HG03280 (cell line): ENCODE data around the gene NFKBIL1.
"Not testable (repeated sequence)": the region's sequence is repeated elsewhere in the genome, so short reads cannot be mapped to it uniquely, and the experiment has no call there.

Experiments used
- ATAC-seq: cut with Tn5 transposase; IDR thresholded peaks from one replicate; pipeline ENCODE4 v1.9.1; 2021; ENCODE audit warnings: mild to moderate bottlenecking, moderate library complexity; ENCODE audit not compliant: unreplicated experiment

NFKBIL1 gene, protein sequence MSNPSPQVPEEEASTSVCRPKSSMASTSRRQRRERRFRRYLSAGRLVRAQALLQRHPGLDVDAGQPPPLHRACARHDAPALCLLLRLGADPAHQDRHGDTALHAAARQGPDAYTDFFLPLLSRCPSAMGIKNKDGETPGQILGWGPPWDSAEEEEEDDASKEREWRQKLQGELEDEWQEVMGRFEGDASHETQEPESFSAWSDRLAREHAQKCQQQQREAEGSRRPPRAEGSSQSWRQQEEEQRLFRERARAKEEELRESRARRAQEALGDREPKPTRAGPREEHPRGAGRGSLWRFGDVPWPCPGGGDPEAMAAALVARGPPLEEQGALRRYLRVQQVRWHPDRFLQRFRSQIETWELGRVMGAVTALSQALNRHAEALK

DNA sequence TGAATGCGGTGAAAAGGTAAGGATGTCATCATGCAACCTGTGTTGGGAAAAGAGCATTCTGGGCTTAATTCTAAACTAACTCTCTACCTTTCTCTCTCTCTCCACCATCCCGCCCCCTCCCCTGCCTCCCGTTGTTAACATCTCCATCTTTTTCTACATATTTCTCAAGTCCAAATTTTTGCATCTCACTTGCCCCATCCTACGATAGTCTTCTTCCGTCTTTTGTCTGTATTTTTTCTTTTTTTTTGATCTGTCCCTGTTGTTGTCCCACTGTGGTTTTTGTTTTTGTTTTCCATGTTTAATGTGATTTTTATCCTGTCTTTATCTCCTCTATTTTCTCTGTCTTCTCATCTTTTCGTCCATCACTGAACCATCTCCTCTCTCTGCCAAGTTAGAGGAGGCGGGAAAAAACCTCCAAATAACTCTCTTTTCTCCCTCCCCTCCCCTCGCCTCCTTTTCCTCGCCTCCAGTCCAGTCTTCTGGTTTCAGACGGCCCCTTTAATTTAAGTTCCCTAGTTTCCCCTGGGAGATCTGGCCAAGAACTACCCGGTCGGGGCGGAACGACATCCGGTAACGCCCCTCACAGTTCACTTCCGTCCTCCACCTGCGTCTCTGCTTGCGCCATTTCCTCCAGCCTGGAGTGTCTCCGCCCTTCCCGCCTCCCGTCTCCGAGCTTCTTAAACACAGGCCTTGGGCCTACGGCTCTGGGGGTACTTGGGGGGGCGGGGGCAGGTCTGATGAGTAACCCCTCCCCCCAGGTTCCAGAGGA, at the start of gene NFKBIL1:
TSS of gene NFKBIL1 (plus strand) at position 651 of the 769 bp plus-strand sequence. CDS start at position 738, 87 bp downstream.
- peak; percentile 63 for ATAC-seq

DNA sequence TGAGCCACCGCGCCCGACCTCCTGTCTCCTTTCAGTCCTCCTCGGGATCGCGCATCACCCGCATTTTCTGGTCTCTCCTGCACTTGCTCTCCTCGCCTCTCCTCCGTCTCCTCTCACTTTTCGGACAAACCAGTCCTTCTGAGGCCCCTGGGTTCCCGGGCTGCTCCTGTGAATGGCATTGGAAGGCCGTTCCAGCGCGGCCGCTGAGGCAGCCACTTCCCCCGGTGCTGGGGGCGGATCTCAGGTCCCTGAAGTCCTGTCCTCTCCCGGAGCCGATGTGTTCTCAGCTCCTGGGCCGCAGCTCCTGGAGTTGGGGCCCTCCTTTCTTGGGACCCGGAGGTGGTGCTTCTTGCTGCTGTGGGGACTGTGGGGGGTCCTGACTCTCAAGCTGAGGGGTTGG, 48.7 kb upstream of the NFKBIL1 start:
- no peak for ATAC-seq

- not testable (repeated sequence) for ATAC-seq
Measured at GRCh38 chr6:31499648-31500047, 47.8 kb upstream of the NFKBIL1 start.

- no peak for ATAC-seq
Measured at GRCh38 chr6:31502586-31502985, 44.8 kb upstream of the NFKBIL1 start.

DNA sequence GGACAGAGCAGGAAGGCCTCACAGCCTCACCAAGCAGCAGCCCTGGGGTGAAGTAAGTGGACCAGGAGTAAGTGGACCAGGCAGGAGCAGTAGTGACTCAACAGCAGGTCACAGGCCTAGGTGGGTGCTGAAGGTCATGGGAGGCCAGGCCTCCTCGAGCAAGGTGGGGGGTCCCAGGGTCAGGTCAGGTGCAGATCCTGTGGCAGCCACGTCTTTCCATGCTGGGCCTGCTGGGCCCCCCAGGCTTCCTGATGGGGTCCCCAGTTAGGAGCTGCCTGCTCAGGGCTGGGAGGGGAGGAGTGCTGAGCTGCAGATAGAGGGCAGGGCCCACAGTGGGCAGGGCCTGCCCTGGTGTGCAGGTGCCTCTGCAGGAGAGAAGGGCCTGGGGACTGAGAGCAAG, 38.4 kb upstream of the NFKBIL1 start:
- not testable (repeated sequence) for ATAC-seq

DNA sequence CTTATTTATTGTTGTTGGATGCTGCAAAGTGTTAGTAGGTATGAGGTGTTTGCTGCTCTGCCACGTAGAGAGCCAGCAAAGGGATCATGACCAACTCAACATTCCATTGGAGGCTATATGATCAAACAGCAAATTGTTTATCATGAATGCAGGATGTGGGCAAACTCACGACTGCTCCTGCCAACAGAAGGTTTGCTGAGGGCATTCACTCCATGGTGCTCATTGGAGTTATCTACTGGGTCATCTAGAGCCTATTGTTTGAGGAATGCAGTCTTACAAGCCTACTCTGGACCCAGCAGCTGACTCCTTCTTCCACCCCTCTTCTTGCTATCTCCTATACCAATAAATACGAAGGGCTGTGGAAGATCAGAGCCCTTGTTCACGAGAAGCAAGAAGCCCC, 37.4 kb upstream of the NFKBIL1 start:
- no peak for ATAC-seq

DNA sequence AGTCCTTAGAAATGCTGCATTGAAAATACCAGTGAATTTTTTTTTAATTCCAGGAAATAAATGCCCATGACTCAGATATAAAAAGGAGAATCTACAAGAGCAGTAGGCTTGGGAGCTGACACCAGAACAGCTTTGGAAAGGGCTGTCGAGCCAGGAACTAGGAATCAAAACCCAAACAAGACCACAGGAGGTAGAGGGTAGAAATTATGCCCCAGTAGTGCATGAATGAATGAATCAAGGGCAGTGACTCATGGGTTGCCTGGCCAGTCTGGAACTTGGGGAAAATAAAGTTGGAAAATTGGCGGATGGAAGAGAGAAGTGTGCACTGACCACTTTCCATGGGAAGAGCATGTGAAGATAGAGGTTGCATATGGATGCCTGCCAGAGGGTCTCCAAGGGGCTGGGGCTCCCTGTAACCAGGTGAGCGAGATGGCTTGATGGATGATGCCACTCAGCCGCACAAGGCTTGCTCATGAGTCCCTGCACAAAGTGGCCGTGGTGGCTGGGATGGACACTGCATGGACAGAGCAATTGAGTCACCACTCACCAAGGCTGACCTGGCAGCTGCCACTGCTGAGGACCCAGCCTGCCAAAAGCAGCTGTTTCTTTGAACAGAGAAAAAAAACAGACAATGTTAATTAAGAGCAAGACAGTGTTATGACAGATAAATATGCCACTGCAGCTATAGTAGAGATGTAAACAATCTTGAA, 33.8 kb upstream of the NFKBIL1 start:
- no peak for ATAC-seq

- no peak for ATAC-seq
Measured at GRCh38 chr6:31521835-31522234, 25.6 kb upstream of the NFKBIL1 start.

DNA sequence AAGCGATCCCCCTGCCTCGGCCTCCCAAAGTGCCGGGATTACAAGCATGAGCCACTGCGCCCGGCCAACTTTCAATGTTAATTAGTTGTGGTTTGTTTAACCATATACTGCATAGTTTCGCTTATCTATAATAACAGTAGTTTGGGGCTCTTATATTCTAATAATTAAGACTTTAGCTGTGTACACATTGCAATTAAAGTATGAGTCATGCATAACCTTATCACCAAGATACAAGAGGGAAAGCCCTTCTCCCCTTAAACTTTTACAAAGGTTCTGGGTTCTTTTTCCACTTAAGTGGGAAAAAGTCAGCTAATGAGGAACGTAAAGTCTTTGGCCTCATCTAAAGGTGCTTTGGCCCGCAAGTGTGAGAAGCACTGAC, 21.9 kb upstream of the NFKBIL1 start:
- ATAC-seq = no peak

GRCh38 chr6:31525932-31526591, 21.3 kb upstream of the NFKBIL1 start:
- no peak for ATAC-seq

DNA sequence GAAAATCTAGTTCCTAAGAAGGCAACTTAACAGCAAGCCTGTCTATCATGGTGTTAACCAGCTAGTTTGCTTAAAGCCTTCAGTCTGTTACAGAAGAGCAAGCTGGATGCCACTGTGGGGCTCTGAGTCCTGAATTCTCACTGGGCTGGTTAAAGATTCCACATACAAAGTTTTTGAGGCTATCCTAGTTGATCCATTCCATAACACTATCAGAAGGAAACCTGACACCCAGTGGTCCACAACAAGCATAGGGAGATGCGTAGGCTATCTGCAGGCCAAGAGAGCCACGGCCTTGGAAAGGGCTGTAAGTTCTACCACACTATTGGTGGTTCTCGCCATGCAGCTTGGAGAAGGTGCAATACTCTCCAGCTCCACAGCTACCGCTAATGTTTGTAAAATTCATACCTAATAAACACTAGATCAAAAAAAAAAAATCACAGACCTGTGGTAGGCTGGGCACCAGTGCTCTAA, 19.1 kb upstream of the NFKBIL1 start:
- no peak for ATAC-seq

GRCh38 chr6:31528821-31529328, 18.5 kb upstream of the NFKBIL1 start, which contains the start of gene MCCD1:
MCCD1 (plus strand) TSS chr6:31528962; CDS start chr6:31529015, 53 bp downstream.
- ATAC-seq = no peak

DNA sequence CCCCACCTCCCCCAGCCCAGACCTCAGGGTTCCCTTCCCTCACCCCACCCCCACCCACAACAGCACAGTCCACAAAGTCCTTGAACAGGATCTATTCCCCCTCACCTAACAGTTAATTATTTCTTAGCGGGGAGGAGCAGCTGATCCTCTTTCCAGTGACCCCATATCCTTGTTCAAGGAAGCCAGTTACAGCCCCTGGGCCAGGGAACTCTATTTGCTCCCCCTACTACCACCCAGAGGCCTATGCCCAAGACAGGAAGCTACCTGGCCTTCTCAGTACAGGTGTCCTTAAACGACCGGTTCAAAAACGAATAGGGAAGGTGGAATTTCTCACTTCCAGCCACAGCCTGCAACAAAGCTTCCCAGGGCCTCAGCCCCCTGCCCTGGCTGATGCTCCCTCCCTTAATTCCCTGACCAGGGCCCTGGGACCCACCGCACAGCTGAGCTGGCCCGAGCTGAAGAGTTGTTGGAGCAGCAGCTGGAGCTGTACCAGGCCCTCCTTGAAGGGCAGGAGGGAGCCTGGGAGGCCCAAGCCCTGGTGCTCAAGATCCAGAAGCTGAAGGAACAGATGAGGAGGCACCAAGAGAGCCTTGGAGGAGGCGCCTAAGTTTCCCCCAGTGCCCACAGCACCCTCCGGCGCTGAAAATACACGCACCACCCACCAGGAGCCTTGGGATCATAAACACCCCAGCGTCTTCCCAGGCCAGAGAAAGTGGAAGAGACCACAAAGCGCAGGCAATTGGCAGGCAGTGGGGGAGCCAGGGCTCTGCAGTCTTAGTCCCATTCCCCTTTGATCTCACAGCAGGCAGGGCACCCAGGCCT, 17.9 kb upstream of the NFKBIL1 start:
- ATAC-seq = no peak

GRCh38 chr6:31530659-31531058, 16.7 kb upstream of the NFKBIL1 start:
- ATAC-seq = no peak

- no peak for ATAC-seq
Measured at GRCh38 chr6:31531162-31531561, 16.2 kb upstream of the NFKBIL1 start.

DNA sequence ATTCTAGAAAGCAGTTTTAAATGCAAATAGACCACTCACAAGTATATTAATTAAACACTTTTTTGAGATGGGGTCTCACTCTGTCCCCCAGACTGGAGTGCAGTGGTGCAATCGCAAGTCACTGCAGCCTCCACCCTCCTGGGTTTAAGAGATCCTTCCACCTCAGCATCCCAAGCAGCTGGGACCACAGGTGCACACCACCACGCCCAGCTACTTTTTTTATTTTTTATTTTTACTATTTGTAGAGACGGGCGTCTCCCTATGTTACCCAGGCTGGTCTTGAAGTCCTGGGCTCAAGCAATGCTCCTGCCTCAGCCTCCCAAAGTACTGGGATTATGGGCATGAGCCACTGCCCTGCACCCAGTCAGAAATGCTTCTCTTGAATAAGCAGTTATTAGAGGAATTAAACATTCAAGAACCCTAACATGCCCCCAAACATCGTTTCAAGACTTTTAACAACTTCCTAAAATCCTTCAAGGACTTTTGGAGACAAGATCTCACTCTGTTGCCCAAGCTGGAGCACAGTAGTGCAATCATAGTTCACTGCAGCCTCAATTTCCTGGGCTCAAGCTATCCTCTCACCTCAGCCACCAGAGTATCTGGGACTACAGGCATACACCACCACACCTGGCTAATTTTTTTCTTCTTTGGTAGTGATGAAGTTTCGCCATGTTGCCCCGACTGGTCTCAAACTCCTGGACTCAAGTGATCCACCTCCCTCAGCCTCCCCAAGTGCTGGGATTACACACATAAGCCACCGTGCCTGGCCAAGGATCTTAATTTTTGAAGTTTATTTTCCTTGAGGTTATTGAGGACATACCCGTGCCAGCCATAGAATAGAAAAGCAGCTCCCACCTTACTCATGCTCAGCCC, 15.4 kb upstream of the NFKBIL1 start:
- no peak for ATAC-seq

DNA sequence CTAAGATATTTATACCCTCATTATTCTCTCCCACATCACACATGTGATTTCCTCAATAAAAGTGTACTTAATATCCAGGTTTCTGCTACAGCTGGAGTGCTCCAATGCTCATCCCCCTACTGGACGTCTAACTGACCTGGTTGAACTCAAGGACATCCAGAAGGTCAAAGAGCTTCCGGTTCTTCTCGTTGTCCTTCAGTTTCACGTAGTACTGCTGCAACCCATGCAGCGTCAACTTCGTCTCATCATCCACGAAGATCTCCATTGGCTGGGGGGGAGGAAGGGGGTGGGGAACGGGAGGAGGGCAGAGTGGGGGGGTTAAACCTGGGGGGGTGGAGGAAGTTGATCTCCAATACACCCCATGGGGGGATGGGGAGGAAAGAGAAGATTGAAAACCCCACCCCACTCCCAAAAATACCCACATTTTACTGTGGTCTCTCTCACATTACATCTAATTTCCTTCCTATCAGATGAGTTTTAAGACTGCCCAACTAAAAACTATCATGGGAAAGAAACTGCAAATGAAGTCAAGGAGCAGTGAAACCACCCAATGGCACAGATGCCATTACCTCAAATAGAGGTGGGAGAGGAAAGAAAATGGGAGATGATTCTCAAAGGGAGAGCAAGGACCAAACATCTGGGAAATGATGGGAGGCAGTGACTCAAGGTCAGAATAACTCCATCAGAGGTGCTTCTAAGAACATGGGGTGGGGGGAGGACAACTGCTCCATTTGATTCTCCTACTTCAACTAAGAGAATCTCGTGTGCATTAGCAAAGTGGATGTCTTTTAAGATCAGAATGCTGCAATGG, 14.6 kb upstream of the NFKBIL1 start:
- ATAC-seq = no peak

DNA sequence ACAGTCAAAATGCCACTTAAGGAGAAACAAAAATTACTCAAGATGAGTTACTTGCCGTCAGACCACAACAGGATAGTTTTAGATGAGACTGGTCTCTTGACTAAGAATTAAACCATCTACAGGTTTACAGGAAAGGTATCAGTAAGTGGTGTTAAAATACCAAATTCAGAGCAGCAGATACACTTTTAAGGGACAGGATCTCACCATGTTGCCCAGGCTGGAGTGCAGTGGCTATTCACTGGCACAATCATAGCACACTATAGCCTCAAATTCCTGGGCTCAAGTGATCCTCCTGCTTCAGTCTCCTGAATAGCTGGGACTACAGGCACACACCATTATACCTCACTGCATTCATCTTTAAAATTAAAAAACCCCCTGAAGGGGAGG, 14.0 kb upstream of the NFKBIL1 start:
- no peak for ATAC-seq
